Osteoblast (primary cell): ENCODE data around the gene PEX6. TPM values are rescaled to one million over a fixed set of nuclear protein-coding genes. Genes with fewer than 3 reads are reported as not detected.

ENCODE experiments used
- DNase-seq: peaks from one replicate; pipeline ENCODE4 v3.0.0; 2011; ENCODE audit warnings: low spot score, mixed read lengths; ENCODE audit not compliant: insufficient read length; ENCODE audit errors: missing footprints
- H2AFZ ChIP-seq: 2 replicates; pipeline ENCODE4 v1.6.0; 2011; ENCODE audit warnings: mild to moderate bottlenecking, low read length
- H3K27ac ChIP-seq: 2 replicates; pipeline ENCODE4 v1.5.1; 2011; ENCODE audit warnings: mild to moderate bottlenecking, low read depth, low read length, moderate library complexity
- H3K27me3 ChIP-seq: 2 replicates; pipeline ENCODE4 v1.6.0; 2012; ENCODE audit warnings: mild to moderate bottlenecking, control low read depth, inconsistent platforms, low read length, moderate library complexity; ENCODE audit not compliant: insufficient read depth
- H3K36me3 ChIP-seq: 2 replicates; pipeline ENCODE4 v1.5.1; 2011; ENCODE audit warnings: mild to moderate bottlenecking, low read length, control low read depth, moderate library complexity; ENCODE audit not compliant: insufficient read depth
- H3K4me1 ChIP-seq: 2 replicates; pipeline ENCODE4 v1.5.1; 2011; ENCODE audit warnings: mild to moderate bottlenecking, low read length, control low read depth, moderate library complexity; ENCODE audit not compliant: insufficient read depth
- H3K4me2 ChIP-seq: 2 replicates; pipeline ENCODE4 v1.6.0; 2011; ENCODE audit warnings: mild to moderate bottlenecking, low read length; ENCODE audit not compliant: insufficient read depth
- H3K4me3 ChIP-seq: fragments of 200-600 bp; sonication (generic); 3 replicates; pipeline ENCODE4 v1.5.1; 2012; ENCODE audit warnings: mild to moderate bottlenecking, low read length, inconsistent platforms; ENCODE audit not compliant: insufficient read depth
- H3K79me2 ChIP-seq: 2 replicates; pipeline ENCODE4 v1.6.0; 2012; ENCODE audit warnings: mild to moderate bottlenecking, low read length, control low read depth, inconsistent platforms; ENCODE audit not compliant: insufficient read depth
- H3K9me3 ChIP-seq: 2 replicates; pipeline ENCODE4 v1.5.1; 2011; ENCODE audit warnings: low read depth, low read length, control low read depth
- H4K20me1 ChIP-seq: 2 replicates; pipeline ENCODE4 v1.6.0; 2012; ENCODE audit warnings: mild to moderate bottlenecking, low read length, control low read depth; ENCODE audit not compliant: insufficient read depth
- total RNA-seq: library from RNA; depleted of rRNA; stranded (reverse); fragments of >200 nt; gene quantifications from 2 replicates; pipeline ENCODE4 v1.2.3, GENCODE V29; 2012
- TF ChIP-seq, protein P1 (sequence below): IDR thresholded peaks from 2 replicates; pipeline ENCODE4 v1.5.1; 2011; ENCODE audit warnings: mild to moderate bottlenecking, low read depth, low read length, moderate library complexity; ENCODE audit errors: extremely low read depth

PEX6 gene
- total RNA-seq, 1 donor = 23.5 TPM

GRCh38 chr6:42966571-42966970, 12.4 kb downstream of the PEX6 start:
- Histone ChIP-seq H3K4me1 (peaks cover 6% of the 10 kb centered on the region), H4K20me1 (peaks cover 6% of the 10 kb centered on the region), H2AFZ (no peak overlapping the region), H3K27me3 (no peaks in the 10 kb centered on the region), H3K79me2 (no peaks in the 10 kb centered on the region), H3K36me3 (peaks cover 48% of the 10 kb centered on the region), H3K27ac (no peak overlapping the region), H3K4me3 (no peak overlapping the region), H3K9me3 (no peaks in the 10 kb centered on the region), H3K4me2 (no peak overlapping the region)
- TF ChIP-seq, protein P1, sequence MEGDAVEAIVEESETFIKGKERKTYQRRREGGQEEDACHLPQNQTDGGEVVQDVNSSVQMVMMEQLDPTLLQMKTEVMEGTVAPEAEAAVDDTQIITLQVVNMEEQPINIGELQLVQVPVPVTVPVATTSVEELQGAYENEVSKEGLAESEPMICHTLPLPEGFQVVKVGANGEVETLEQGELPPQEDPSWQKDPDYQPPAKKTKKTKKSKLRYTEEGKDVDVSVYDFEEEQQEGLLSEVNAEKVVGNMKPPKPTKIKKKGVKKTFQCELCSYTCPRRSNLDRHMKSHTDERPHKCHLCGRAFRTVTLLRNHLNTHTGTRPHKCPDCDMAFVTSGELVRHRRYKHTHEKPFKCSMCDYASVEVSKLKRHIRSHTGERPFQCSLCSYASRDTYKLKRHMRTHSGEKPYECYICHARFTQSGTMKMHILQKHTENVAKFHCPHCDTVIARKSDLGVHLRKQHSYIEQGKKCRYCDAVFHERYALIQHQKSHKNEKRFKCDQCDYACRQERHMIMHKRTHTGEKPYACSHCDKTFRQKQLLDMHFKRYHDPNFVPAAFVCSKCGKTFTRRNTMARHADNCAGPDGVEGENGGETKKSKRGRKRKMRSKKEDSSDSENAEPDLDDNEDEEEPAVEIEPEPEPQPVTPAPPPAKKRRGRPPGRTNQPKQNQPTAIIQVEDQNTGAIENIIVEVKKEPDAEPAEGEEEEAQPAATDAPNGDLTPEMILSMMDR = no peak
- DNase-seq = no peak

- DNase-seq = peak; percentile 91
- H3K4me2 ChIP-seq = no peak overlapping the region
- H3K36me3 ChIP-seq = peaks cover 37% of the 10 kb centered on the region
- H3K4me1 ChIP-seq = peaks cover 11% of the 10 kb centered on the region
- H4K20me1 ChIP-seq = no peaks in the 10 kb centered on the region
- no peaks in the 10 kb centered on the region for H3K79me2 ChIP-seq
- no peak overlapping the region for H3K27ac ChIP-seq
- no peaks in the 10 kb centered on the region for H3K27me3 ChIP-seq
- no peaks in the 10 kb centered on the region for H3K9me3 ChIP-seq
- TF ChIP-seq, protein P1 = peak; percentile 19
- no peak overlapping the region for H3K4me3 ChIP-seq
- no peak overlapping the region for H2AFZ ChIP-seq
Observed at GRCh38 chr6:42963855-42964605, 15.0 kb downstream of the PEX6 start.

DNA sequence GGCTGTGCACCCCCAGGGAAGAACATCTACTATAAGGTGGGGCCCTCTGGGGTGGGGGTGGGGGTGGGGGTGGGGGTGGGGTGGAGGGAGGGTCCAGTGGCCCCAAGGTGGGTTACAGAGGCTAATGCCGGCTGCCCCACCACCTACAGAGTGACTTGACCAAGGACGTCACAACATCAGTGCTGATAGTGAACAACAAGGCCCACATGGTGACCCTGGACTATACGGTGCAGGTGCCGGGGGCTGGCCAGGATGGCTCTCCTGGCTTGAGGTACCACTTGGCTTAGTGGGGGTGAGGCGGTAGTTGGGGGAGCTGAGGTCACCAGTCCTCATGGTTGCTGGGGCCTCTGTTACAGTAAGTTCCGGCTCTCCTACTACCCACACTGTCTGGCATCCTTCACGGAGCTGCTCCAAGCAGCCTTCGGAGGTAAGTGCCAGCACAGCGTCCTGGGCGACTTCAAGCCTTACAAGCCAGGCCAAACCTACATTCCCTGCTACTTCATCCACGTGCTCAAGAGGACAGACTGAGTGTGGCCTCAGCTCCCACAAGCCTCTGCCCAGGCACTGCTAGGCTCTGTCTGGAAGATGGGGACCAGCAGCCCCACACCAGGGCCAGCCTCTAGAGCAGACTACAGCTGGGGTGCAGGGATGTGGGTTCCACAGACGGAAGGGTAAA, 15.7 kb downstream of the PEX6 start:
- peaks cover 11% of the 10 kb centered on the region for H3K4me1 ChIP-seq
- H3K79me2 ChIP-seq = no peaks in the 10 kb centered on the region
- peaks cover 30% of the 10 kb centered on the region for H3K36me3 ChIP-seq
- H3K27ac ChIP-seq = no peak overlapping the region
- H3K4me2 ChIP-seq = no peak overlapping the region
- H4K20me1 ChIP-seq = no peaks in the 10 kb centered on the region
- no peak overlapping the region for H3K4me3 ChIP-seq
- H3K9me3 ChIP-seq = no peaks in the 10 kb centered on the region
- no peak for DNase-seq
- H3K27me3 ChIP-seq = no peaks in the 10 kb centered on the region
- TF ChIP-seq, protein P1 = no peak
- H2AFZ ChIP-seq = no peak overlapping the region

DNA sequence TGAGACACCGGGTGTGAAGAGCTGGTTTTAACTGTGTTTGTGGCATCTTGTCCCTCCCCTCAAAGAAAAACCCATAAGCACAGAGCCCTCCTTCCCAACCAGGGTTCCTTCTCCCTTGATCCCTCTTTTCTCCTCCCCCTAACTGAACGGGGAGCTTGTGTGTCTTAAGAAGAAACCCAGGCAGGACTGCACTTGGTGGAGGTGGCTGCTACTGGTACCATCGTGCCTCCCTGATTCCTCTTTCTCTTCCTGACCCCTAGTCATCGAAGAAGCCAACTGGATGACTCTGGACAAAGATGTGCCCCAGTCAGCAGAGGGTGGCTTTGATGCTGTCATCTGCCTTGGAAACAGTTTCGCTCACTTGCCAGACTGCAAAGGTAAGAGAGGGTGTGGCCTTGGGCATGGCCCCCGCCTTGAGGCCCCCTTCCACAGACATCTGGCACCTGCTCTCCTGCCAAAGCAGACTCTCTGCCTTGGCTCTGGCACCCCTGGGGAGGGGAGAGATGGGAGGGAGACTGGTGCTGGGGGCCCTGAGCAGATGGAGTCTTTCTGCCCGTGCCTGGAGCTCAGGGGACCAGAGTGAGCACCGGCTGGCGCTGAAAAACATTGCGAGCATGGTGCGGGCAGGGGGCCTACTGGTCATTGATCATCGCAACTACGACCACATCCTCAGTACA, 16.3 kb downstream of the PEX6 start:
- H3K36me3 ChIP-seq = peaks cover 25% of the 10 kb centered on the region
- H3K4me1 ChIP-seq = peaks cover 11% of the 10 kb centered on the region
- DNase-seq = no peak
- no peaks in the 10 kb centered on the region for H3K79me2 ChIP-seq
- no peak overlapping the region for H3K4me2 ChIP-seq
- no peaks in the 10 kb centered on the region for H3K27me3 ChIP-seq
- no peak overlapping the region for H3K4me3 ChIP-seq
- no peak overlapping the region for H3K27ac ChIP-seq
- TF ChIP-seq, protein P1 = no peak
- no peaks in the 10 kb centered on the region for H4K20me1 ChIP-seq
- H2AFZ ChIP-seq = no peak overlapping the region
- H3K9me3 ChIP-seq = no peaks in the 10 kb centered on the region
